Germinal center (tissue), 1 donor: ENCODE results near the gene SMIM1.

ENCODE experiments used
- DNase-seq: peaks from one replicate; pipeline ENCODE4 v3.0.0; 2012; ENCODE audit warnings: mixed read lengths, low spot score

Gene SMIM1

DNA sequence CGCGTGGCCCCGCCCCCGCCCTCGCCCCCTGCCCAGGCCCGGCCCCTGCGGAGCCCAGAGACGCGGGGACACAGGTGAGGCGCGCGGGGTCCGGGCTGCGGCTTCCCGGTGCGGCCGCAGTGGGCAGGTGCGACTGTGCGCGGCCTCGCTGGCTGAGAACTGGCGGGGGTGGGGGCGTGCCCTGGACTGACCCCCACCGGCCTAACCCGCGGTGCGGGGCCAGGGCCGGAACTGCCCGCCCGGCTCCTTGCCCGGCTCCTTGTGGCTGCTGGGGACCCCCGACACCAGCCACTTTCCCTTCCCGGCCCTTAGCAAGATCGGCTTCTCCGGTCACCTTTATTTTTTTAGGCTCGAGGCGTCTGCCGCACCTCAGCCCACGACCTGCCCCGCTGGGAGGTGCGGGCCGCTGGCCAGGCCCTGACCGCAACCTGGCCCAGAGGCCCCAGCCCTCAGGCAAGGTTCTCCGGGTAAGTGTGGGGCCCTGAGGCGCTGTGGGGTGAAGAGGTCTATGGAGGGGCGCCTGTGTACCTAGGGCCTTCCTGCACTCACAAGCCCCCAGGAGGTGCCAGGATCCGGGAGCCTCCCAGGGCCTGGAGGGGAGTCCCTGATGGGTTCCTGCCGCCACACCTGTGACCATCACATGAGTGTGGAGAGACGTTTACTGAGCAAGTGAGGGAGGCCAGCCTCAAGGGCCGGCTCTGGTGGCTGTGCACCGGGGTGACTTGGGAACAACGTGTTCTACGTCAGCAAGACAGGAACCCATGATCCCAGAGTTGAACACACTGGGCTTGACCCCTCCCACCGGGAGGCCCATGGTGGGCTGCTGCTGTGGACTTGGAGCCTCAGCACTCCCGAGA, at the start of gene SMIM1:
TSS of gene SMIM1 (plus strand) at position 35 of the 857 bp plus-strand sequence. CDS start 2,625 bp downstream, outside the sequence.
- no peak for DNase-seq

GRCh38 chr1:3722846-3723245, 49.7 kb upstream of the SMIM1 start:
- DNase-seq, result no peak

- DNase-seq, result peak; percentile 73
These were observed 48.0 kb upstream of the SMIM1 start for GRCh38 chr1:3724416-3725030.

- DNase-seq, result no peak
These were observed 47.2 kb upstream of the SMIM1 start for GRCh38 chr1:3725366-3725765.

- DNase-seq, result peak; percentile 60
These were observed 45.3 kb upstream of the SMIM1 start for GRCh38 chr1:3727042-3727824.

- DNase-seq, result no peak
These were observed 44.4 kb upstream of the SMIM1 start for GRCh38 chr1:3727825-3728776.

- DNase-seq, result no peak
These were observed 42.7 kb upstream of the SMIM1 start for GRCh38 chr1:3729594-3730542.

DNA sequence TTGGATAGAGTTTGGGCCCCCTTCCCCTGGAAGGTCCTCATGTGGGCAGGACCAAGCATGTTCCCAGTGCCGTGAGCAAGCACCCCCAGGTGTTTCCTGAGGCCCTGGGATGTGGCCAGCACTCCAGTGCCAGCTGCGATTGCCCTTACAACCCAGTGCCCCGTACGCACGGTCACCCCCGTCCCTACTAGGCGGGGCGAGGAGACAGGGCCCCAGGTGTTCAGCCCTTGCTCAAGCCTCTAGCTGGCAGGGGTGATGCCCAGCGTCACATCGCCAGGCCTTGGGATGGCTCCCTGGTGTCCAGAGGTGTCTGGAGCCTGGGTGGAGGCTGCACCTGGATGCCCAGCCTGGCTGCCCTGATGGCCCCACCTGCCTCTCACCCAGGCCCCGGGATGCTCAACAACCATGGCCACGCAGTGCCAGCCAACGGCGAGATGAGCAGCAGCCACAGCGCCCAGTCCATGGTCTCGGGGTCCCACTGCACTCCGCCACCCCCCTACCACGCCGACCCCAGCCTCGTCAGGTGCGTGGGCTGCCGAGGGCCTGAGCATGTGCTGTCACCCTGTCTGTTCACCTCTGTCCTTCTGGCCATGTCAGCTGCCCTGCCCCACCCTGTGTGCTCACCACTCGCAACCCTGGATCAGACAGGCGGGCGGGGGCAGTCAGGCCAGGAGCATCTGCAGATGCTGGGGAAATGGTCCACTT, 41.9 kb upstream of the SMIM1 start:
- DNase-seq, result no peak

DNA sequence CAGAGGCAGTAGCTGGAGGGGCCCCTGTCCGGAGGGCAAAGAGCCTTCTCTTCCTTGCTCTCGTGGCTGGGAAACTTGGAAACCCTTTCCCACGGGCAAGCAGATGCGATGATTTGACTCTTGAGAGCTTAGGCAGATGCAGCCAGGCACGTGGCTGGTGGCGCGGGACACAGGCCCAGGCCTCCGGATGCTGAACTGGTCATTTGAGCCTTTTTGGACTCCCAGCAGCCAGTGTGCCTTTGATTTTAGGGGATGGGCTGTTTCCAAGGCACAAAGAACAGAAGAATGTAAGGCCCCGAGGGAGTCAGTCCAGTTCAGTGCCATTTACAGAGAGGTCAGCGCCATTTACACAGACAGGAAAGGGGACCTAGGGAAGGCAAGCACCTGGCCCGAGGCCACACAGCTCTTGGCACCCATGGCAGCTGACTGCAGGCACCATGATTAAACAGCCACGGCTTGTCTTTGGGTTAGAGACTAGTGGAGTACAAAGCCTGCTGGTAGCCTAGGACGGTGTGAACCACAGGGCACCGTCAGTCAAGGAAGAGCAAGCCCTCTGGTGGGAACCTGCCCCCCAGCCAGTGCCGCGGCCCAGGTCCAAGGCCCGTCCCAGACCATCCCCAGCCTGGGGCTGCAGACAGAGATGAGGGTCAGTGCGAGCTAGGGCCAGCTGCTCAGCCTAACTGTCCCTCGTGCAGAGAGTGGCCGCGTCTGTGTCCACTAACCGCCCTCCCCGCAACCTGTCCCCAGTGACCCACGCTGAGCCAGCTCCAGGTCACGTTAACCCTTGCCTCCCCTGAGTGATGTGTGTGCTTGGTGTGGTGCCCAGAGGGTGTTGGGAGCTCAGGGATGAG, 40.7 kb upstream of the SMIM1 start:
- no peak for DNase-seq

DNA sequence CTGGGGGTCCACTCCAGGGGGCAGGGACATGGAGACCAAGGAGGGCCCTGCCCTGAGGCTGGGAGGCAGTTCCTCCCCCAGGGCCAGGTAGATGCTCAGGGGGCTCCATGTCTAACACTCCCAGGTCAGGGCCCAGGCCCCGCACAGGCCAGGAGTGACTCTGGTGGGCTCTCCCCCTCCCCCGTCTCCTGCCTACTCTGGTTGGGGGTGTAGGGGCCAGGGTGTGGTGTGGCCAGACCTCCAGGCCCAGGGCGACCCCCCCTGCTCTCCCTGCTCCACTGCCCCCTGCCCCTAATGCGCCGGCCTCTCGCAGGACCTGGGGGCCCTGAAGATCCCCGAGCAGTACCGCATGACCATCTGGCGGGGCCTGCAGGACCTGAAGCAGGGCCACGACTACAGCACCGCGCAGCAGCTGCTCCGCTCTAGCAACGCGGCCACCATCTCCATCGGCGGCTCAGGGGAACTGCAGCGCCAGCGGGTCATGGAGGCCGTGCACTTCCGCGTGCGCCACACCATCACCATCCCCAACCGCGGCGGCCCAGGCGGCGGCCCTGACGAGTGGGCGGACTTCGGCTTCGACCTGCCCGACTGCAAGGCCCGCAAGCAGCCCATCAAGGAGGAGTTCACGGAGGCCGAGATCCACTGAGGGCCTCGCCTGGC, 40.0 kb upstream of the SMIM1 start:
- no peak for DNase-seq

GRCh38 chr1:3733094-3733882, 39.3 kb upstream of the SMIM1 start:
- no peak for DNase-seq

DNA sequence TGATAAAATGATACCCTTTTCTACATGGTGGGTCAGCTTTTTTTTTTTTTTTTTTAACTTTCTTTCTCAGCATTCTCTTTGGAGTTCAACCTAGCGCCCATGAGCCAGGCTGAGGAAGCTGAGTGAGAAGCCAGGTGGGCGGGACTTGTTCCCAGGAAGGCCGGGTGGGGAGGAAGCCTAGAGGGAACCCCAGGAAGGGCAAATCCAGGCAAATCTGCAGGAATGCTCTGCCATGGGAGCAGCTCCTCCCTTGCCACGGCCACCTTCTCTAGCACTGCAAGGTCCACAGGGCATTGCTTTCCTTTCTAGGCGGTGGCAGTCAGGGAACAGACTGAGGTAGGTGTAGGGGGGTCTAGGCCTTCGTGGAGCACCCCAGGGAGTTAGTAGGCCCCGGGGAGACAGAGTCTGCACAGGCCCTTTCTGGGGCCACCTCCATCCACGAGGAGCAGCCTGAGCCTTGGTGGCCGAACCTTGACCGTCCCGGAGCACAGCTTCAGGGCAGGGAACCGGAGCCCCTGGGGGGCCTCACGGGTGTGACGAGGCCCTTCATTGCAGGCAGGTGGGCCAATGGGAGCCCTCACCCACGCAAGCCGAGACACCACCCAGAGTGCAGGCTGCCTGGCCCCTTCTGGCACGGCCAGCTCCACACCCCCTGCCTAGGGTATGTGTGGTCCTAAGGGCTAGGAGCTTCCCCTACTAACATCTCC, 38.5 kb upstream of the SMIM1 start:
- DNase-seq, result no peak

DNA sequence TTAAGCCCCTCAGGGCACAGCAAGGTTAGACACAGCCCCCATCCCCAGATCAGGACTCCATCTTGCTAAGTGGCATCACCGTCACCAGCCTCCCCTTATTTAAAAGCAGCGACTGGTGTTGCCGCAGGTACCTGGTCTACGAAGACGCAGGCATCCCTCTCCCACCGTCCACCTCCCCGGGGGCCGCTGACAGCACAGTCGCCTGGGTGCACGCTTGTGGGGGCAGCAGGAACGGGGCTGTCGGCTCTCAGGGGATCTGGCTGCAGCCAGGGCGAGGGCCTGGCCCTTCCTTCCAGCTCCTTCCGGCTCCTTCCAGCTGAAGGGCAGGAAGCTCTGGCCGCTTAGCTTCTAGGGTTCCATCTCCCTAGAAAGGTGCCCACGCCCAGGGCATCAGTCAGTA, 37.9 kb upstream of the SMIM1 start:
- DNase-seq, result no peak

DNA sequence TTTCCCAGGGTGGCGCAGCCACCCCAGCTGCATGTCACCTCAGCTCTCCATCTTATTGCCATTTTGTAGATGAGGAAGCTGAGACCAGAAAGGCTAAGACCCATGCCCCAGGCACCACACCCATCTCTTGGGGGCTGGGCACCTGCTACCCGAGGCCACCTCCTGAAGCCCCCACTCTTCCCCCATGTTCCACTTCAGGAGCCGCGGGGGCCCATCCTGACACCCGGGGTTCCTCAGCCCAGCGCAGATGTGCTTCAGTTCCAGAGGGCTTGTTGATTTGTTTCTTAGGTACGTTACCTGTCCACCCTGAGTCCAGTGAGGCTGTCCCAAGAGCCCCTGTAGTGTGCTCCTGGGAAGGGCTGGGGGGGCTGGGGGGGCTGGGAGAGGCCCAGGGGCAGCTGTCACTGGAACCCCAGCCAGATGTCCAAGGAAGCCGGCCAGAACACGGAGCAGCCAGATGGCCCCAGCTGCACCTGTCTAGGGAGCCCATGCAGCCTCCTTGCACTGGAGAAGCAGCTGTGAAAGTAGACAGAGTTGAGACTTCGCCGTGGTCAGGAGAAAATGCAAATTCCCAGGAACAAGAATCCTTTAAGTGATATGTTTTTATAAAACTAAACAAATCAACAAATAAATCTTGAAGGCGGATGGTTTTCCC, 37.4 kb upstream of the SMIM1 start:
- DNase-seq, result no peak

- DNase-seq, result no peak
These were observed 36.9 kb upstream of the SMIM1 start for GRCh38 chr1:3735688-3736087.

- no peak for DNase-seq
These were observed 36.4 kb upstream of the SMIM1 start for GRCh38 chr1:3736131-3736561.
